GM23248 (cell line): ENCODE measurements around the gene PIK3R1.

ENCODE experiments used
- EZH2 ChIP-seq: fragments of 200-600 bp; sonication (generic); IDR thresholded peaks from 2 replicates; pipeline ENCODE4 v1.6.1; 2018; ENCODE audit warnings: antibody characterized with exemption, mild to moderate bottlenecking; ENCODE audit not compliant: insufficient read depth, poor library complexity, severe bottlenecking
- EZH2phosphoT487 ChIP-seq: fragments of 200-600 bp; sonication (generic); IDR thresholded peaks from 2 replicates; pipeline ENCODE4 v1.6.1; 2018; ENCODE audit warnings: antibody characterized with exemption, moderate library complexity, mild to moderate bottlenecking, low read depth; ENCODE audit not compliant: insufficient read depth

- TF ChIP-seq EZH2phosphoT487: no peak
- no peak for TF ChIP-seq EZH2
These were observed 28.1 kb downstream of the PIK3R1 start for GRCh38 chr5:68243681-68244080.
